Gastrocnemius medialis (tissue), 4 donors: ENCODE data around the gene SELENOK. TPM values are rescaled to one million over a fixed set of nuclear protein-coding genes. Genes with fewer than 3 reads are reported as not detected.

ENCODE experiments used
- ATAC-seq, 2 donors: fragments of 150-250 bp; one replicate each; pipeline ENCODE4 v1.9.1; 2016
- DNase-seq, 2 donors: peaks; one replicate each; pipeline ENCODE4 v3.0.0-alpha.2; 2019
- H3K27ac ChIP-seq, 4 donors: fragments of 200-600 bp; sonication (generic); 1 replicate in 1 of 4; 2 replicates in 3 of 4; pipeline ENCODE4 v1.5.1; 2016 to 2018; ENCODE audit warnings: mild to moderate bottlenecking in 2 of 4, moderate library complexity in 1 of 4
- H3K27me3 ChIP-seq, 3 donors: fragments of 200-600 bp; sonication (generic) in 2 of 3; 1 replicate in 1 of 3; 2 replicates in 2 of 3; pipeline versions ENCODE4 v1.5.1 to v1.6.0; 2016 to 2019; ENCODE audit warnings: mild to moderate bottlenecking in 1 of 3, moderate library complexity in 1 of 3
- H3K36me3 ChIP-seq, 2 donors: fragments of 200-600 bp; sonication (generic) in 1 of 2; one replicate each; pipeline ENCODE4 v1.5.1; 2017 to 2018
- H3K4me1 ChIP-seq, 2 donors: fragments of 200-600 bp; sonication (generic) in 1 of 2; one replicate each; pipeline ENCODE4 v1.5.1; 2016 to 2017; ENCODE audit warnings: mild to moderate bottlenecking in 2 of 2
- H3K4me3 ChIP-seq, 4 donors: fragments of 200-600 bp; sonication (generic) in 3 of 4; 1 replicate in 1 of 4; 2 replicates in 3 of 4; pipeline ENCODE4 v1.5.1; 2016 to 2019; ENCODE audit warnings: mild to moderate bottlenecking in 2 of 4
- H3K9me3 ChIP-seq, 3 donors: fragments of 200-600 bp; sonication (generic) in 2 of 3; 1 replicate in 1 of 3; 2 replicates in 2 of 3; pipeline ENCODE4 v1.5.1; 2016 to 2019
- CTCF ChIP-seq, 5 experiments: fragments of 450-650 bp in 3 of 5; fragments of 200-600 bp in 2 of 5; sonication (generic) in 2 of 5; IDR thresholded peaks in 4 of 5; conservative IDR thresholded peaks in 1 of 5; 1 replicate in 4 of 5; 2 replicates in 1 of 5; pipeline ENCODE4 v1.5.1; 2016 to 2019; ENCODE audit warnings: antibody characterized with exemption in 5 of 5, mild to moderate bottlenecking in 3 of 5, moderate library complexity in 3 of 5
- POLR2A ChIP-seq, 2 donors: fragments of 450-650 bp; IDR thresholded peaks; one replicate each; pipeline ENCODE4 v1.6.1; 2017; ENCODE audit warnings: antibody characterized with exemption in 2 of 2, mild to moderate bottlenecking in 2 of 2, moderate library complexity in 2 of 2
- in situ Hi-C, 4 donors: fragments of 200-750 bp; cut with MboI; loops; one replicate each; pipeline versions ENCODE4 v1.15.0 to v1.8.0; 2017; ENCODE audit warnings: low sequenced_read_pairs in 4 of 4
- intact Hi-C: fragments of 100-400 bp; cut with DNase I; formaldehyde crosslinking; loops from one replicate; pipeline ENCODE4 v1.15.1; 2023; ENCODE audit warnings: low total_unique reads
- total RNA-seq, 4 donors: library from RNA; depleted of rRNA; stranded (reverse); fragments of >200 nt; gene quantifications; one replicate each; pipeline versions ENCODE4 v1.1.0 to v1.2.3, GENCODE V29; 2016

Gene SELENOK
- total RNA-seq, 4 donors from 2014 or later = 73.1 to 95.4 (median 80.8) TPM

GRCh38 chr3:53883008-53883407 is 8.7 kb downstream of the SELENOK start:
- H3K4me1 ChIP-seq = peaks cover 13 to 16% of the 10 kb centered on the region in 2 donors
- DNase-seq = no peak
- H3K36me3 ChIP-seq = peaks cover 0 to 62% of the 10 kb centered on the region in 2 donors
- H3K27ac ChIP-seq = no peak overlapping the region
- ATAC-seq = no peak
- no peaks in the 10 kb centered on the region for H3K9me3 ChIP-seq
- no peaks in the 10 kb centered on the region for H3K27me3 ChIP-seq
- no peak overlapping the region for H3K4me3 ChIP-seq
- in situ Hi-C loops (loop anchor here in 1 of 4 donors (25.0 kb wide), 1 partner anchor 546 kb away; the partner anchor contains the start of gene DCP1A), intact Hi-C loops (loop anchor here (2.0 kb wide), 1 partner anchor 38 kb away; no protein-coding TSS in a partner anchor)
- TF ChIP-seq CTCF (IDR thresholded peaks at IDR 0.05 in 4 of 5, conservative IDR thresholded peaks at IDR 0.05 in 1 of 5) = no peak
- no peak for TF ChIP-seq POLR2A (IDR thresholded peaks at IDR 0.05)

GRCh38 chr3:53881691-53882593 is 9.7 kb downstream of the SELENOK start, which contains the start of gene ACTR8:
ACTR8 (minus strand) TSS chr3:53882152; CDS start chr3:53882101, 51 bp downstream.
- peak; percentile 91 for ATAC-seq
- Histone ChIP-seq H3K27me3 (no peaks in the 10 kb centered on the region), H3K27ac (peak within 1 kb of the TSS; percentile 87 to 93 (median 90)), H3K36me3 (peaks cover 3 to 62% of the 10 kb centered on the region in 2 donors), H3K4me3 (peak within 1 kb of the TSS; percentile 97 to 100 (median 98)), H3K4me1 (peaks cover 13 to 16% of the 10 kb centered on the region in 2 donors), H3K9me3 (no peaks in the 10 kb centered on the region)
- peak; percentile 58 for TF ChIP-seq POLR2A (IDR thresholded peaks at IDR 0.05)
- peak in 3 of 5 experiments; percentile 18 to 24 (median 19) for TF ChIP-seq CTCF (IDR thresholded peaks at IDR 0.05 in 4 of 5, conservative IDR thresholded peaks at IDR 0.05 in 1 of 5)
- intact Hi-C loops (loop anchor here (1.0 to 2.0 kb wide), 2 partner anchors 9 to 37 kb away; partner anchors contain the start of gene SELENOK), in situ Hi-C loops (loop anchor here in 1 of 4 donors (25.0 kb wide), 1 partner anchor 545 kb away; the partner anchor contains the start of gene DCP1A)
- DNase-seq = peak; percentile 72 to 73

GRCh38 chr3:53880396-53881345 is 11.0 kb downstream of the SELENOK start:
- peaks cover 3 to 65% of the 10 kb centered on the region in 2 donors for H3K36me3 ChIP-seq
- intact Hi-C loops (no loop called here), in situ Hi-C loops (loop anchor here in 1 of 4 donors (25.0 kb wide), 1 partner anchor 543 kb away; the partner anchor contains the start of gene DCP1A)
- peaks cover 13 to 16% of the 10 kb centered on the region in 2 donors for H3K4me1 ChIP-seq
- no peak for TF ChIP-seq CTCF (IDR thresholded peaks at IDR 0.05 in 4 of 5, conservative IDR thresholded peaks at IDR 0.05 in 1 of 5)
- TF ChIP-seq POLR2A (IDR thresholded peaks at IDR 0.05) = no peak
- DNase-seq = no peak
- H3K9me3 ChIP-seq = no peaks in the 10 kb centered on the region
- H3K27ac ChIP-seq = peak overlapping the region; percentile 87 to 93 (median 90)
- ATAC-seq = no peak
- H3K4me3 ChIP-seq = peak overlapping the region; percentile 97 to 100 (median 98)
- H3K27me3 ChIP-seq = no peaks in the 10 kb centered on the region
